Islet precursor cell (in vitro differentiated cells): ENCODE results near the gene TMEFF2.

Source experiments
- DNase-seq: peaks from one replicate; pipeline ENCODE4 v3.0.0-alpha.2; 2018

Gene TMEFF2

GRCh38 chr2:192059266-192059665, 135.5 kb downstream of the TMEFF2 start:
- DNase-seq = no peak

GRCh38 chr2:192053921-192054320, 140.8 kb downstream of the TMEFF2 start:
- no peak for DNase-seq

DNA sequence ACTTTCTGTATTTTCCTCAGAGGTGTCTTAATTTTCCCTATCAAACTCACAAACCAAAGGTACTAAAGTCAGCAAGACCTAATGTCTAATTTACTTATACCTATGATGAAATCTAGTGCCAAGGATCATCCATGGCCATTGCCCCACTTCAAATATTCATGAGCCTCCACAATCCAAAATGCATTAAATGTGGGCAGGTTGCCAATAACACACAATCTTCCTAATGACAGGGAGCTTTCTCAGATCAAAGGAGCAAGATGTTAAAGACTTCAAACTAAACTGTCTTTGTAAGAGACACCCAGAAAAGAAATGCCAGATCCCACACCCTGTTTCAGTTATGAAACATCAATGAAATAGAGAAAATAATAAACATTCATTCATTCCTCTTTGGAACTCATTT, 143.2 kb downstream of the TMEFF2 start:
- DNase-seq = no peak

- no peak for DNase-seq
Observed at GRCh38 chr2:192049362-192049761, 145.4 kb downstream of the TMEFF2 start.

GRCh38 chr2:192047315-192048107, 147.2 kb downstream of the TMEFF2 start:
- no peak for DNase-seq

DNA sequence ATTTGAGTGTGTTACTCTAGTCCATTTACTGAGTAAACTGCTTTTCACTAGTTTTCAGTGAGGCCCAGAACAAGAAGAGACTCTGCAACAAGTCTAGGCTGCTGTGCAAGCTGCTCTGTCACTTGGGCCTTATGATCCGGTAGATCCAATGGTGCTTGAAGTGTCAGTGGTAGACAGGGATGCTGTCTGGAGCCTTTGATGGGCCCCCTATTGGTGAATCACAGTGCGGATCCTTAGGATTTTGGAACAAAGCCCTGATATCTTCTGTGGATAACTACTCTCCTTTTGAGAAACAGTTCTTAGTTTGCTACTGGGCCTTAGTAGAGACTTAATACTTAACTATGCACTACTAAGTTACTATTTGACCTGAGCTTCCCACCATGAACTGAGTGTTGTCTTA, 150.2 kb downstream of the TMEFF2 start:
- DNase-seq = no peak

GRCh38 chr2:192043216-192043870, 151.4 kb downstream of the TMEFF2 start:
- no peak for DNase-seq

DNA sequence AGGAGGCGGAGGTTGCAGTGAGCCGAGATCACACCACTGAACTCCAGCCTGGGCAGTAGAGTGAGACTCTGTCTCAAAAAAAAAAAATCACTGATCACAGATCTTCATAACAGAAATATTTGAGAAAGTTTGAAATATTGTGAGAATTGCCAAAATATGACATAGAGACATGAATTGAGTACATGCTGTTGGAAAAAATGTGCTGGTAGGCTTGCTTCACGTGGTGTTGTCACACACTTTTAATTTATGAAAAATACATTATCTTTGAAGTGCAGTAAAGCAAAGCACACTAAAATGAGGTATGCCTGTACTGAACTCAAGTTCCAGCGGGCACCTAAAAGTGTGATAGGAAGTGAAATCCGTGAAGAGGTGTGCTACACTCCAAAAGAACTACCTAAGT, 152.6 kb downstream of the TMEFF2 start:
- DNase-seq = no peak

- DNase-seq = no peak
Observed at GRCh38 chr2:192038110-192038509, 156.6 kb downstream of the TMEFF2 start.

- DNase-seq = no peak
Observed at GRCh38 chr2:192035731-192036442, 158.8 kb downstream of the TMEFF2 start.

- DNase-seq = no peak
Observed at GRCh38 chr2:192030856-192031255, 163.9 kb downstream of the TMEFF2 start.

- DNase-seq = no peak
Observed at GRCh38 chr2:192030289-192030688, 164.4 kb downstream of the TMEFF2 start.

DNA sequence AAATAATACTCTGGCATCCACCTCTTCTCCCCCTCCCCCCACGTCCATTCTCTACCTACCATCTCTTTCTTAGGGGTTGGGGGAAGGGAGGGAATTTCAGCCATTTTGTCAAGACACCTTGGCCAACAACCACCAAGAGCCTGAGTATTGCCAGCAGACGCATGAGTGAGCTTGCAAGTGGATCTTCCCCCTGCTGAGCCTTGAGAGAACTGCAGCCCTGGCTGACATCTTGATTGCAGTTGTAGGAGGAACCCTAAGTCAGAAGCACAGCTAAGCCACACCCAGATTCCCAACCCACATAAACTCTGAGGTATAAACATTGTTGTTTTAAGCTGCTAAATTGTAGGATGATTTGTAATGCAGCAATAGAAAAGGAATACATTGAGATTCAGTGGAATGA, 165.6 kb downstream of the TMEFF2 start:
- DNase-seq = peak; percentile 61

DNA sequence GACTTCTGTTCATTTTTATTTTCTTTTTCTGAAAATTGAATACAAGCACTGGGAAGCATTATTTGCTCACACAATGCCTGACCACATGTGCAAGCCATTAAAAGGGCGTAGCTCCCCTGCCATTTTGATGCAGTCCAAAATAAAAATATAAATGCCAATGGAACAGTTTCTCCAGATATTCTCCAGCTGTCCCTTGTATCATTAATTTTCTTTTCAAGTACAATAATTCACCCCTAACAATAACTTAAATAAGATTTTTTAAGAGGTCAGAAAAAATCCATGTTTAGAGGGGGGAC, 168.0 kb downstream of the TMEFF2 start:
- DNase-seq = no peak

DNA sequence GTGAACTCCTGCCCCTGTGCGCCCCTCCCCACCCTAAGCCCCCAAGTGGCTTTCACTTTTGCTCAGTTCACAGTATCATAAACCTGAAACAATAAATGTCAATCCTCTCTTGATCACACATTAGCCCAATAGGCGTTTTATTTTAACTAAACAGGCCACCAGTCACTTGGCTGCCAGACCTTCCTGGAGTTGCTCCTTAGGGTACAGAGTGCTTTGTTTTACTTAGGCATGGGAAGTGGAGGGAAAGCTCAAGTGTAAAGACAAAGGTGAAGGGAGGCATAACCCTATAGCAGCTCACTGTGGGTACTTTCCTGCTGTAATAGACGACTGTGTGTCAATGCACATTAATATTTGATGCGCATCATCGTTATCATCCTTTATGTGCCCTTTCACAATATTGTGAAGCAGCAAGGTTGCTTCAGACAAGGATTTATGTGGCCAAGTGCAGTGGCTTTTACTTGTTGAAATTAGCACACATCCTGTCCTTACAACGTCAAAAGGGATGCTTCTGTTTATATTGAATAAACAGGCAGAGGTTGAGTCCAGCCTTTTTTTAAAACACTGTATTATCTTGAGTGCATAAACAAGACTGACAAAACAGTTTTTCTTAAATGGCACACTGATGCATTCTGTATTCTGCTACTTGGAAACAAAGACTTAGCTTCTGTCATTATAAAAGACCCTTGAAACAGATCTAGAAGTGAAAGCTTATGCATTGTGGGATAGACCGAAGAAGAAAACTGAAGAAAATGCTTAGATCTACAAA, 168.5 kb downstream of the TMEFF2 start:
- DNase-seq = no peak

- DNase-seq = no peak
Observed at GRCh38 chr2:192025637-192026036, 169.1 kb downstream of the TMEFF2 start.

- no peak for DNase-seq
Observed at GRCh38 chr2:192023006-192023405, 171.7 kb downstream of the TMEFF2 start.

- DNase-seq = no peak
Observed at GRCh38 chr2:192017844-192018243, 176.9 kb downstream of the TMEFF2 start.

GRCh38 chr2:192016265-192016664, 178.5 kb downstream of the TMEFF2 start:
- DNase-seq = no peak

GRCh38 chr2:192013211-192013610, 181.5 kb downstream of the TMEFF2 start:
- DNase-seq = no peak

- DNase-seq = no peak
Observed at GRCh38 chr2:192011196-192011595, 183.5 kb downstream of the TMEFF2 start.

DNA sequence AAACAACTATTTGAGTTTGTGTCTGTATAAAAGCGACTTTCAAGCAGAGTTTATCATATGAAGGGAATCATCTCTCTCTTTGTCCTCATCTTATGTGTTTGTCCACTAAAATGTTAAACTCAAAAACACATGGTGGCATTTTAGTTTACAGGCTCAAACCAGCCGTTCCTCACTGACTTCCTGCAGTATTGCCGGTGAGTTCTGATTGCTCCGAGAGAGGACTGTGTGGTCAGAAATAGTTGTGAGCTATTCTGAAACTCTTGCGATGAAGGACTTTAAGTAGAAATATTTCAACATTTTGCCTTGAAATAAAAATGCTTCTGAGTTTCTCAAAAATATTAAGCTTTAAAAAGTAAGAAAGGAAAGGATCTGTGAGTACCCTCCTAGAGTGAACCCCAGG, 184.7 kb downstream of the TMEFF2 start:
- no peak for DNase-seq

- DNase-seq = no peak
Observed at GRCh38 chr2:192007581-192008228, 187.0 kb downstream of the TMEFF2 start.
